Upper lobe of left lung (tissue), 4 donors: ENCODE data around the gene GIMD1.

Experiments
- EP300 ChIP-seq, 4 donors: sonication (generic); formaldehyde crosslinking; IDR thresholded peaks; one replicate each; pipeline ENCODE4 v1.5.1; 2017; ENCODE audit warnings: antibody characterized with exemption in 4 of 4, control low read depth in 2 of 4
- POLR2AphosphoS5 ChIP-seq, 2 donors: sonication (generic); formaldehyde crosslinking; IDR thresholded peaks; one replicate each; pipeline ENCODE4 v1.5.1; 2017; ENCODE audit warnings: antibody characterized with exemption in 2 of 2
- TF ChIP-seq, protein P1 (sequence below), 6 experiments: fragments of 450-650 bp in 4 of 6; fragments of 200-600 bp in 2 of 6; sonication (generic) in 2 of 6; IDR thresholded peaks; one replicate each; pipeline ENCODE4 v1.5.1; 2016 to 2019; ENCODE audit warnings: antibody characterized with exemption in 6 of 6

DNA sequence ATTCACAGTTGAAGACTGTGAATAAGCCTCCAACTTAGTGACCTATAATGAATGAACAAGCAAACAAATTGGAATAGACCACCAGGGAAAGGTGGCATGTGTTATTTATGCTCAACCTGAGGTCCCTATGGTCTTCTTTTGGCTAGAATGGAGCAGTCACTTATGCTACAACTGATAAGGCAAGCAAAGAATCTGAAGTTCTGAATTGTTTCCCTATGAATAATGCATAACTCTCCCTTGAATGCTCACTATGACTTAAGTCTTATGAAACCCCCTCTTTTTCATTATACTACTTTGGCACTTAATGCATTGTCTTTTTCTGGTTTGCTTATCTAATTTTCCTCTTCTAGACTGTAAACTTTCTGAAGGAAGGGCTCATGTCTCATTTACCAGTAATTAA is 2.6 kb downstream of the GIMD1 start:
- no peak for TF ChIP-seq EP300 (IDR thresholded peaks at IDR 0.05)
- TF ChIP-seq, protein P1, sequence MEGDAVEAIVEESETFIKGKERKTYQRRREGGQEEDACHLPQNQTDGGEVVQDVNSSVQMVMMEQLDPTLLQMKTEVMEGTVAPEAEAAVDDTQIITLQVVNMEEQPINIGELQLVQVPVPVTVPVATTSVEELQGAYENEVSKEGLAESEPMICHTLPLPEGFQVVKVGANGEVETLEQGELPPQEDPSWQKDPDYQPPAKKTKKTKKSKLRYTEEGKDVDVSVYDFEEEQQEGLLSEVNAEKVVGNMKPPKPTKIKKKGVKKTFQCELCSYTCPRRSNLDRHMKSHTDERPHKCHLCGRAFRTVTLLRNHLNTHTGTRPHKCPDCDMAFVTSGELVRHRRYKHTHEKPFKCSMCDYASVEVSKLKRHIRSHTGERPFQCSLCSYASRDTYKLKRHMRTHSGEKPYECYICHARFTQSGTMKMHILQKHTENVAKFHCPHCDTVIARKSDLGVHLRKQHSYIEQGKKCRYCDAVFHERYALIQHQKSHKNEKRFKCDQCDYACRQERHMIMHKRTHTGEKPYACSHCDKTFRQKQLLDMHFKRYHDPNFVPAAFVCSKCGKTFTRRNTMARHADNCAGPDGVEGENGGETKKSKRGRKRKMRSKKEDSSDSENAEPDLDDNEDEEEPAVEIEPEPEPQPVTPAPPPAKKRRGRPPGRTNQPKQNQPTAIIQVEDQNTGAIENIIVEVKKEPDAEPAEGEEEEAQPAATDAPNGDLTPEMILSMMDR (IDR thresholded peaks at IDR 0.05), result no peak
- TF ChIP-seq POLR2AphosphoS5 (IDR thresholded peaks at IDR 0.05), result no peak
